Measurements from ENCODE around the gene CAMK2B.
A peak's percentile ranks its signal among the peaks of the same experiment; 100 is the strongest.

Gene CAMK2B

DNA sequence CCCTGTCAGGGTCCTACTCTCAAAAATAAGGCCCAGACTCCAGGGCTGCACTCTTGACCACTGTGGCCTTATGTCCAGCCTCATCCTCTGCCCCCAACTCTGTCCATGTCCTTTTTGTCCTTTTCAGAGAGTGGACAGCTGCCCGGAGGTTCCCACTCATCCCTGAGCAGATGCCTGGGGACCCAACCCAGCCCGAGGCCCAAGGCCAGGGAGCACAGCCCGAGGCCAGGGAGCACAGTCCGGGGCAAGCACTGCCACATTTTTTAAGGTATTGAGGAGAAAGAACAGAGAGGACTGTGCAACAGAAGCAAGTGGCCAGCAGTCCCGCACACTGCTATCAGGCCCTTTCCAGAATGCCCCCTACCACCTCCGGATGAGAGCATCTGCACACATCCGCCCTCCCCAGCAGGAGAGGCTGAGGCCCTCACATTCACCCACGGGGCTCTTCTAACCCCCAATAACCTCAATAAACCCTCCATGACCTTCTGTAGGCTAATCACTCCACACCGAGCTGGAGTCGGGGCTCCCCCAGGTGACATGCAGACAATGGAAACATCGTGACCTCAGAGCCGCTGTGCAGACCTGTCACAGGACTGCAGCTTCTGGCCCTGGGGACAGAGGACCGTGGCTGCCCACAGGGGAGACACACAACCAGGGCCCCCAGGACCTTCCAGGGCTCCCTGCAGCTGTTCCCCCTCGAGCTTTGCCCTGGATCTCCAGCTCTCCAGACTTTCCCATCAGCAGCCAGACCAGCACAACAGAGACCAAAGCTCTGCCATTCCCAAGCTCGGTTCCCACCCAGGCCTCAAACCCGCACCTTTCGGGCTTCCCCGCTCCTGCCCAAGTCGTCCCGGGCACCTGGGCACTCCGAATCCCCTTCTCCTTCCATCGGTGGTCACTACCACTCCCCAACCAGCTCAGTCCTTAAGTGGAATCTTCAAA, 51.4 kb downstream of the CAMK2B start:
- DNase-seq (ENCODE audit: low spot score) = no peak

DNA sequence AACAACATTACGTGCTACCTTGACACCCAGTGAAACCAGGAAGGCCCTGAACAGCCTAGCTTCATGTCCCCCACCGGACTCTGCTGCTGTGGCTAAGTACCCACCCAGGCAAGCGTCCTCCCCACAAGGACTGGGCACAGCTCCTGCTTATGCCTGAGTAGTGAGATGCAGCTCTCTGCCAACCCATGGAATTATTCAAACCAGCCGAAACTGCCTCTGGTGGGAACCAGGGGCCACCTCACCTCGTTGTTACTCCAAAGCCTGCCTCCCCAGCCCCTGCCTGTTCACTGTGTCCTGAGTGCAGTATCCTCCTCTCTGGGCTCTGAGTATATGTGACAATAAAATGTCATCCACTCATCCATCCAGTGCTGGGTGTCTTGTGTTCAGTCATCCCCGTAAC, 52.4 kb downstream of the CAMK2B start:
- no peak for DNase-seq (ENCODE audit: low spot score)

DNA sequence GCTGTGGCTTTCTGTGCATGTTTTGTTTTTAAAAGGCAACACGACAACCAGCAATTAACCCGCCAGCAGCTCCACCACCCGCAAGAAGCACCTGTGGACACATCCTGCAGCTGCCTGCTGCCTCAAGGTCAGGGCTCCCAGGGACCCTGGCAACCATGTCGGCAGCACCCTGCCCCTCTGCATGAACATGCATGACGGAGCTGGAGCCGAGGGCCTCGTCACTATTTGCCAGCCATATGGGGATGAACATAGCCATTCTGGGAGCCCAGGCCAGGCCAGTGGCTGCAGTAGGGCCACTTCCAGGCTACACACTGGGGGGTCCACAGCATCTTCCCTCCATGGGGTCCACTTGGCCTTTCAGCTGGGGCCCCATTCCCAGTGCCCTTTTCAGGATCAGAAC, 52.9 kb downstream of the CAMK2B start:
- DNase-seq (ENCODE audit: low spot score) = no peak

DNA sequence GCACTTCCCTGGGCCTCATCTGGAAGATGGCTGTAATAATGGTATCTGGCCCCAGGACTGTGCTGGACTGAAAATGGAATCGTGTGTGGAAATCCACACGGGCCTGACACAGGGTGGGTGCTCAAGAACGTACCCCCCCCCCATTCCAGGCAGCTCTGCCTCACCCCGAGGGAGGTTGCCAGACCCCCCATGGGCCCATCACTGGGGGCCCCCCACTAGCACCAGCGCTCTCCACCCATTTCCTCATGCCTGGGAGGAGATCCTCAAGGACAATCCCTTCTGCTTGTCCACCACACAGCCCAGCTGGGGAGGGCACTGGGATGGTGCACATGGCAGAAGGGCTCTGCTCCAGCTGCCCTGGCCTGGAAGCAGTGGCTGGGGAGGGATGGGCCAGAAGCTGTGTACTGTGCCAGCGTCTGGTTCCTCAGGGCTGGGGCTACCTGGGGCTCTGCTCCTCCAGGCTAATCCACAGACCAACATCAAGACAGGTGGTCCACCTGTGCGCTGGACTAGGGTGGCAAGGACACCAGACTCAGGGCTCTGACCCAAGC, 55.4 kb downstream of the CAMK2B start:
- DNase-seq (ENCODE audit: low spot score) = no peak

DNA sequence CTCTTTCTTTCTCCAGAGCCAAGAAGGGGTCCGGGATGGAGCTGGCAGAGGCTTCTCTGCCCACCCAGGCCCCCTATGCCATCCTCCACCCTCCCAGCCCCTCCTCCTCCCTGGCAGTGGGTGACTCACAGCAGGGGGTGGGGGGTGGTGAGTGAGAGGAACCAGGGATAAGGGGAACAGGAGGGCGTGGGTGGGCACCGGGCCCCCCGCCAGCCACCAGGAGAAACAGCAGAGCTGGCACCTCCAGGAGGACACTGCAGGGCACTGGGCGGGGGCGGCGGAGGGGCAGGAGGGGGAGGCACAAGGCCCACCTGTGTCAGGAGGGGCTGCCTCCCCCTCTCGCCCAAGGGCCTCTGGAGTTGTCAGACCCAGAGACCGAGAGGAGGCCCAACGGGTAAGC, 56.0 kb downstream of the CAMK2B start:
- no peak for DNase-seq (ENCODE audit: low spot score)

DNA sequence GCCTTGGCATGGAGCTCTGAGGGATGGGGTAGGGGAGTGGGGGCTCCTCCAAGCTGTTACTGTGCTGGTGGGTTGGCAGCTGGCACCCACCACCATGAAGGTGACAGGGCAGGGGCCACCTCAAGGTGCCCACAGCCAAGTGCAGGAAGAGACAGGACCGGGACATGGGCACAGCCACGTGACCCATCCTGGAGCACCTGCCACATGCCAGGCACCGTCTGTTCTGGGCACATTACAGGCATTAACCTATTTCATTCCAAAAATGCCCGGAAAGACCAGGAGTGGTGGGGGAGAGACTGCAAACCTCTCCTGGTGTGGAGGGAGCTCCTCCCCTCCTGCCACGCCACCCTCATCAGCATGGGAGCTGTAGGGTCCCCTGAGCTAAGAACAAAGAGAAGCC, 56.7 kb downstream of the CAMK2B start:
- DNase-seq (ENCODE audit: low spot score) = no peak

DNA sequence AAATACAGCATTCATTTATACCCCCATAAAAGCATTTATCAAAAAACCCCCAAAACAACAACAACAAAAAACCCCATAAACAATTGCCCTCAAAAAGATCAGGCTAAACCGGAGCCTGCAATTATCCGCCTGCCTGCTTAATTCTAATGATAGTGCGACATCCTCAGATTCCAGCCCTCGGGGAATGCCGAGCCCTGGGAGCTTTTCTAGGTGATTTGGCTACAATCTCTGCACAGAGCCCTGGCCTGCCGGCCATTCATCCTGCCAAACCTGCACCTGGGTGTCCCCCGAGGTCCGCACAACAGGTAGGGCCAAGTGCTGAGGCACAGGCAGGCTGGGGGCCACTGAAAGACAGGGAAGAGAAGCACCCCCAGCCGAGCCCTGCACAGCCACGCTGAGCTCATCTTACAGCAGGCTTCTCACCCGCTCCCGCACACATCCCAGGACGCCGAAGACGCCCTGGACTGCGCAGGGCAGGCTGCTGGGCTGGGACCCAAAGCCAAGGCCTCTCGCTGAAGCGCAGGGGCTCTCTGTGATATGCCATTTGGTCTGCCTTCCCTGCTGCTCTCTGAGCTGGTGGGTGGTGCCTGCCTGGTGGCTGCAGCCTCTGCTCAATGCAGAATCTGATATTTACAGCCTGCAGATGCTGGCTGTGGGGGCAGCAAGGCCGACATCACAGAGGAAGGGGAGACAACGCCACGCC, 57.5 kb downstream of the CAMK2B start:
- no peak for DNase-seq (ENCODE audit: low spot score)

DNA sequence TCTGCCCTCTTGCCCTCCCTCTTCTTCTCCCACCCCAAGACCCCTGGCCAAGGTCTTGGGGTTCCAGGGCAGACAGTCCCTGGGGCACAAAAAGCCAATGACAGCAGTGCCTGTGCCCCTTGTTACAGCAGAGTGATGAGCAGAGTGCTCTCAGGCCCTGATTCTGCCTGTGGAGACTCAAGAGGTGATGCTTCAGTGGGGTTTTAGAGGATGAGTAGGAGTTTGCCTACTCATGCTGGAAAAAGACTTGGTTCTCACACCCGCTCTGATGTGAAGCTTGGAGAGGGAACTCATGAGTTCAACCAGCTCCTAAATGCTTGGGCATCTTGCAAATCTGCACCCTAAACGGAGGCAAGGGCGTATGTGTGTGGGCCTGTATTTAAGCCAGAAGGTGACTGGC, 58.2 kb downstream of the CAMK2B start:
- no peak for DNase-seq (ENCODE audit: low spot score)

DNA sequence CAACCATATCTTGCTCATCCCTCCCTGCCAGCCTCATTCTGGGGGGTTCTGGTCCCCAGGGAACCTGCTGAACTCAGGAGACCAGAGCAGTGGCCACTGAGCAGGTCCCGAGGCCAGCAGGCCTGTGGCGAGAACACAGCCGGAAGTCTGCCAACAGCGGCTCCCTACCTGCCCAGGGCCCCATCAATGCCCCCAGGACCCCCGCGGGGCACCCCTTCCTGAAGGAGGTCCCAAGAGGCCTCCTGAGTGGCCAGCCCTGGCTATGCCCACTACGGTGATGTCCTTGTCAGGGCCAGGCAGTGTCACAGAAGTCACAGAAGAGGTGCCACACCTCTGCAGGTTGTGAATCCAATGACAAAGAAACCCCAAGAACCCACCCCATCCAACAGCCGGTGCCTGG, 58.9 kb downstream of the CAMK2B start:
- DNase-seq (ENCODE audit: low spot score) = no peak

DNA sequence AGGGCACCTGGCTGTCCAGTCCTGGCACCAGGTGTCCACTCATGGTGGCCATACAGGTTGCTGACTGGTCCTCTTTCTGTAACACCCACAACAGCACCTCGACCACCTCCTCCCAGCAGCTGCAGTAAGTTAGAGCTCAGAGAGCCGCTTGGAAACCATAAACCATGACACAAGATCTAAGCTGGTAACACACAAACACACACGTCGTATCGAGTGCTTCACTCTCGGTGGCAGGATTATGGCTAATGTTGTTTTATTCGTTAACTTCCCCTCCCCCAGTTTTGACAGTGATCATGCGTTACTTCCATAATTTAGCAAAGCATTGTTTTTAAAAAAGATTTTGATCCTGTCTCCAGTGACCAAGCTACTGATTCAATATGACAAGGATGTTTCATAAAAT, 59.7 kb downstream of the CAMK2B start:
- DNase-seq (ENCODE audit: low spot score) = no peak

DNA sequence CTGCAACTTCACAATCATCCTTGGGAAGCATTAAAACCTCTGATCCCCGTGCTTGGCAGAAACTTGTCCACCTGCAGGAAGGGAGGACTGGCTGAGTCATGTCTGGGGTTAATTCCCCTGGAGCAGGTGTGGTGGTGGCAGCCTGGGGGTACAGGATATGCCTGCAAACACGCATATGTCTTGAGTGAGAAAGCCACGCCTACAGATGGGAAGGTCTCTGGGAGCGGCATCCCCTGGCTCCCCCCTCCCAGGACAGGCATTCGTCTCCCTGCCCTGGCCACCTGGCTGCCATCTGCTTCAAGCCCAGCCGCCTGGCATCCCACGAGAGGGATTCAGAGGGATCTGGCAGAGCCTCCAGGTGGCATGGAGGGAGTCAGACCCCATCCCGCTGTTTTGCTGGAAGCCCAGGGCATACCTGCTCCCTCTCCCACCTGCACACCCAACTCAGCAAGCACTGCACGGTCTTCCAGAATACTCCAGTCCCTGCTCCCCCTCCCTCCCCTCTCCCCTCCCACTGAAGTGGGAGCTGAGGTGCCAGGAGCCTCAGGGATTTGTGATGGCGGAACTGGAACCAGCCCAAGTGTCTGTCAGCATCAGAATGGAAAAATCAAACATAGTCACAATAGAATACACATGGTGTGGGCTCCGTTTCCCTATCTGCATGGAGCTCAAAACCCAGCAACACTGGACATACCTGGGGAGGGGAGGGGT, 61.0 kb downstream of the CAMK2B start:
- no peak for DNase-seq (ENCODE audit: low spot score)

DNA sequence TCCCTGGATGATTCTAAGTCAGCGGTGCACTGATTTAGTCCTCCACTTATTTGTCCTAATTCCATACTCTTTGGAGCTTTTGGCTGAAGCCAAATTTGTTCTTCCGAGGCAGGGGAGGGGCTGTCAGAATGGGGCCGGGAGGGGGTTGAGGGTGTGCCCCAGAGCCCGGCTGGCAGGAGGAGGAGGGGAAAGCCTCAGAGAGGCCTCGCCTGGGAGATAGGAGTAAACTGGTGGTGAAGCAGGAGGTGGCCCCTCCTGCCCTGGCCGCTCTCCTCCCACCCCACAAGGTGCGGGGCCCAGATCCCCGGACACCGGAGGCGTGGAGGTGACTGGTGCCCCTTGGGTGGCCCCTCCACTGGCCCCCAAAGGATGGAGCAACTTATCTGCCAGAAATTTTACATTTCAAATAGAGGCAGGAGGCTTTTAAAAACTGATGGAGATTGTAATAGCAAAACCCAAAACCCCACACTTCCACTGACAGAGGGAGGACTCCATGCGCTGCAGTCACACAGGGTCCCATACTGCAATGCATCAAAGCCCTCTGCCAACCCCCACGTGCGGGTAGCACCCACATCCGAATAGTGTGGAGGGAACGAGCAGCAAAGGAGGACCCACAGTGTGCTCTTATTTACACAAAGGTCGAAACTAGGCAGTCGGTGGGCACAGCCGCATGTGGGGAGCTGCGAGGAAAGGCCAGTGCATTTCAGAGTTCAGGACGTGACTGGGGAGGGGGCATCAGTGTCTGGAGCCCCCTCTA, 61.9 kb downstream of the CAMK2B start:
- DNase-seq (ENCODE audit: low spot score) = no peak

DNA sequence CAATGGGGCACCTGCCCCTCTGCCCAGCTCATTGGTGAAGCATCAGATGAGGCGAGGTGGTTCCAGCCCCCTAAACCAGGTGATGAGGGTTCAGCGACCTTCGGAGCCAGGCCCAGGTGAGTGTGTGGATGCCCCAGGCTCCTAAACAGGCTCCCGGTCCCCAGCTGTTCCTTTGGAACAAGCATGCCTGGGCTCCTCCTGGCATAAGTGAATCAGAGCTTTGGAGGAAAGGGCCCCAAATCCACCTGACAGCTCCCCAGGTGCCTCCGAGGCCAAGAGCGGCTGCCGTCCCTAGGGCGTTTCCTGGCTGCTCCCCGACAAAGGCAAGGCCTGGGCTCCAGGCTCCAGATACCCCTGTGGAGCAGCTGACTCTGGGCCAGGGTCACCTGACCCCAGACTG, 63.4 kb downstream of the CAMK2B start:
- no peak for DNase-seq (ENCODE audit: low spot score)

DNA sequence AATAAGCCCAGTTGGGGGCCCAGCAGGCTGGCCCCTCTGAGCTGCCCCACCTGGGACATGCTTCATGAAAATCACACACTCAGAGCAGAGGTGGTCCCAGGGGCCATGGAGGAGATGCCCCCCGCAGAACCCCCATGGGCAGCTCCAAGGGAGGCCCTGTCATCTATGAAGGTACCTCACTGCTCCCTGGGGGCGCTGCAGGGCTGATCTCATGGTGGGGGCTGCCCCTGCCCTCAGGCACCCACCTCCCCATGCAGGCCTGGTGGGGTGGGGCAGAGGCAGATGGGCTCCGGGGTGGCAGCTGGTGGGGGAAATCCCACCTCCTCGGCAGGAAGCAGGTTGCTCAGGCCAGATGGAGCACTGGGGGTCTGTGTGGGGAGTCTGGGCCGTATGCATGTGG, 64.2 kb downstream of the CAMK2B start:
- no peak for DNase-seq (ENCODE audit: low spot score)

DNA sequence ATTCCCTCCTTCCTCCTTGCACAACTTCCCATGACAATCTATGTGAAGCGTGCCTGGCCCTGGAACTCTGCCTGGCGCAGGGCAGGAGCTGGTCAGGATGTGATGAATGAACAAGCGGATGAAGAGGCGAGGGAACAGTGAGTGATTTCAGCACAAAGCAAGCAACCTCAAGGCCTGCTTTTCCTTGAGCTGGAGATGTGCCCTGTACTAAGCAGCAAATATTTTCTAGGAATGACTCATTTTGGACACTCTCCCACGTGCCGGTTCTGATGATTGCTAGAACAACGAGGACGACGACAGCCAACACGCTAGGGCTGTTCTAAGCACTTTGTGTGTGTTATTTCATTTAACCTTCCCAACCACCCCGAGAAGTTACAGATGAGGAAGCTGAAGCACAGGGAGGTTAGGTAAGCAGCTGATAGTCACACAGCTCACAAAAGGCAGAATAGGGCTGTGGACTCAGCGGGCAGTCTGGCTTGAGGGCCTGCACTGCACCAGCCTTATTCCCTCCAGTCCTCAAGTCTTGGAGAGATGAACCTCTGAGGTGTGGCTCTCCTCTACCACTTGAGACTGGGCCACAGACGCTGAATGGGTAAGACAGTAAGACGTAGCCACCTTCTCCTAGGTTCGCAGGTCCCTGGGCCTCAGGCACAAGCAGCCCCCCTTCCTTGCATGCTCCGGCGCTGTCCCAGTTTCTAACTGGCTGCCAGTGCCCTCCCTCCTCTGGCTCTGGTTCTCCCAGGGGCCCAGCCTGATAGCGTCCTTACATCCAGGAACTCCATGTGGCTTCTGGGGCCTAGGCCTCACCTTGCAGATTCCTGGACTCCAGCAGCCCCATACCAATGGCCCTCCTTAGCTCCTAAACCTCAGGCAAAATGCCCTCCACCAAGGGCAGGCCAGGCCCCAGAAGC, 65.6 kb downstream of the CAMK2B start:
- peak; percentile 7 for DNase-seq (ENCODE audit: low spot score)

DNA sequence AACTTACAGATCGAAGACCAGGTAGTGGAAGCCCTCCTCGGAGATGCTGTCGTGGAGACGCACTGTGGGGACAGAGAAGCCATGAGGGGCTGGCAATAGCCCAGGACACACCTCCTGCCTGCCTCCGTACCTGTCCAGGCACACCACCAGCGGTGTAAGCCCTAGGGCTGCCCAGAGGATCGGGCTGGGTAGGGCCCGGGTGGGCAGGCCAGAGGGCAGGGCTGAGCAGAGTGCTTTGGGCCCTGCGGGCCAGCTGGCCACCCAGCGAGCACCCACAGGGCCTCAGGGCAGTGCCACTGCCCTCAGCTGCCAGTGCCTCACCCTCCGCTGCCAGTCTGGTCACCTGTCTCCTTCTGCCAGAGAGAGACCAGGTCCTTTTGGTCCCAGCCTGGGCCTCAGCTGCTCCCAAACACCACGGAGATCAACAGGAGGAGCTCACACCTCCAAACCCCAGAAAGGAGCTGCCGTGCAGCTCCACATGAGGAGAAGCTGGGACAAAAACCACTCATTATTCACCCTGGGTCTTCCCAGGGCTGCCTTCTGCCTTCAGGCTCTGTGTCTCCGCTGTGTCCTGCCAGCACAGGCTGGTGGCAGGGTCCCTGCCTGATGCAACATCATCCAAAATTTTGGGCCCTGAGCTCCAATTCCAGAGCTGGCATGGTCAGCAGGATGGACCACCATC, 66.4 kb downstream of the CAMK2B start:
- no peak for DNase-seq (ENCODE audit: low spot score)

DNA sequence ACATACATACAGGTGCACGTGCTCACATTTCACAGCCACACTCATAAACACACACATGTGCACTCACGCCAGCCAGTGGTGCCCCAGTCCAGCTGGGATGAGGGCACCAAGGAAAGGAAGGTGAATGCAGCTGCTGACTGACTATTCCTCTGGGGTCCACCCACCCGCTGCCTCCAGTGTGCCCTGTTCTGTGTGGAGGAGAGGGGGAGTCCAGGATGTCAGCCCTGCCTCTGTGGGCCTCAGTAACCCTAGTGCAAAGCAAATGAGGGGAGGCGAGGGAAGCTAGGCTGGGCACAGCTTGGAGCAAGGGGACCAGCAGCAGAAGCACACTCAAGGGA, 67.0 kb downstream of the CAMK2B start:
- no peak for DNase-seq (ENCODE audit: low spot score)

DNA sequence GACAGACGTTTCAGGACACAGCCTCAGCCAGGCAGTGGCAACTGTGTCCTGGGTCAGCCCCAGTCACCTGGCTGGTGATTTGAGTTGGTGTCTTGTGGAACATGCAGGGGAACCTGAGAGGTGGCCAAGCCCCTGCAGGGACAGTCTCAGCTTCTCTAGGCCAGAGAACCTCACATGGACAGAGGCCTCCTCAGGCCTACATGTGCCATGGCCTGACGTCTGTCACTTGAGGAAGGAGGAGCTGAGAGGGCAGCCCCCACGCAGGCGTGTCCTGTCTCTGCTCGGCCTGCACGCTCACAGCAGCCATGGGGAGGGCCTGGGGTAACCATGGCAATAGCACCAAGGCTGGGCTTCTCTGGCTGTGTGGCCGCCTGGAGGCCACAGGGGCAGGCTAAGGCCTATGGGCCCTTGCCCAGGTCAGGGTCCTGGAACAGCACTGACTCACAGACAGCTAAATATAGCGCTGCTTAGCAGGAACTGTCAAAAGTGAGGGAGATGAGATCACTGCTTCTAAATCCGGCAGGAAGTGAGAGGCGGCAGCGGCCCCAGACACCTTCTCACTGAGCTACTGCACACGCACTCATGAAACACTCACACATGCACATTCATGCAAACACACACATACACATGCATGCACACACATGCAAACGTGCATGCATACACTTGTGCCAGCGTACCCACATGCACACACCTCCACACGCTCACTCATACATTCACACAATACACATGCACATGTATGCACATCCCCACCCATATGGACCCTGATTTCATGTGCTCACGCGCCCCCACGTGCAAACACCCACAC, 67.6 kb downstream of the CAMK2B start:
- DNase-seq (ENCODE audit: low spot score) = peak; percentile 88

DNA sequence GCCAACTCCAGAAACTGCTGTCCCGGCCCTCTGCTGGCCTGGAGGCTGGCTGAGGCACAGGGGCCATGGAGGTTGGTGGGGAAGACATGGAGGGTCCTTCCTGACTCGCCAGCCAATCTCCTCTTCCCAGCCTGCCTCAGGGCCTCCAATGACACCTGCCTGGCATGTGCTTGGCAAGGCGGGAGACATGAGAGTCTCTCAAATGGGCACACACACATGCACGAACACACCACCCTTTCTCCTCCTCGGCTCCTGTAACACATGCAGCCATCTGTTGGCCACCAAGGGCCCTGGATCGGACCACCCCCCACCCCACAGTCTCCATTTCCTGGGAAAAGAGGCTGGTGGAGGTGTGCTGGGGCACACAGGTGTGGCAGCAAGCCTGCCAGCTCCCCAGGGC, 68.2 kb downstream of the CAMK2B start:
- DNase-seq (ENCODE audit: low spot score) = no peak

All from RKO (cell line).